IMR-90 (cell line): Measurements from ENCODE around the gene PCGF2.

ENCODE experiments used
- POLR2A ChIP-seq: IDR thresholded peaks from 2 replicates; pipeline ENCODE4 v1.6.1; 2012; ENCODE audit warnings: mild to moderate bottlenecking, low read depth, low read length
- RAD21 ChIP-seq: IDR thresholded peaks from 2 replicates; pipeline ENCODE4 v1.6.1; 2012; ENCODE audit warnings: low read length, improper control_type of control experiment
- RFX5 ChIP-seq: IDR thresholded peaks from 2 replicates; pipeline ENCODE4 v1.8.0; 2012; ENCODE audit warnings: low read depth, mild to moderate bottlenecking, low read length, moderate library complexity
- SMC3 ChIP-seq: fragments of 150-350 bp; IDR thresholded peaks from 2 replicates; pipeline ENCODE4 v1.6.1; 2016; ENCODE audit warnings: low read depth, mild to moderate bottlenecking, antibody characterized with exemption, low read length, moderate library complexity
- TF ChIP-seq, protein P1 (sequence below): conservative IDR thresholded peaks from 2 replicates; pipeline ENCODE4 v1.5.1; 2012; ENCODE audit warnings: mild to moderate bottlenecking, low read depth, low read length, improper control_type of control experiment

DNA sequence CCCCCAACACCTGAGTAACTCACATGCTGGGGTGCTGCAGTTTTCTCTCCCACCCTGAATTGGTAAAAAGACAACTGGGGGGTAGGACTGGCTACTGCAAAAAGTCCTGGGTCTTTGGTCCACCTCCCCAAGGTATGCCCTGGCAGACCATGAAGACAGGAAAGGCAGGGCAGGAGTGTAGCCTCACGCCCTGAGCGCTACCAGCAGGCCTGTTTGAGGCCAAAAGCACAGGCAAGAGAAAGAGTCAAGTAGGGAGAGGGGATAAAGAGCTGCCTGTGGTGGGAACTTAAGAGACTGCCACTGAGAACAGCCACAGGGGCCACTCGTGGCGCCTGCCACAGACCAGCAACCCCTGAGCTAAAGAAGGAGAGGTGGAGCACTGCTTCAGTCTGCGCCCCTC is 18.2 kb upstream of the PCGF2 start:
- TF ChIP-seq RAD21 (no peak), POLR2A (no peak), SMC3 (no peak), RFX5 (no peak)
- TF ChIP-seq, protein P1, sequence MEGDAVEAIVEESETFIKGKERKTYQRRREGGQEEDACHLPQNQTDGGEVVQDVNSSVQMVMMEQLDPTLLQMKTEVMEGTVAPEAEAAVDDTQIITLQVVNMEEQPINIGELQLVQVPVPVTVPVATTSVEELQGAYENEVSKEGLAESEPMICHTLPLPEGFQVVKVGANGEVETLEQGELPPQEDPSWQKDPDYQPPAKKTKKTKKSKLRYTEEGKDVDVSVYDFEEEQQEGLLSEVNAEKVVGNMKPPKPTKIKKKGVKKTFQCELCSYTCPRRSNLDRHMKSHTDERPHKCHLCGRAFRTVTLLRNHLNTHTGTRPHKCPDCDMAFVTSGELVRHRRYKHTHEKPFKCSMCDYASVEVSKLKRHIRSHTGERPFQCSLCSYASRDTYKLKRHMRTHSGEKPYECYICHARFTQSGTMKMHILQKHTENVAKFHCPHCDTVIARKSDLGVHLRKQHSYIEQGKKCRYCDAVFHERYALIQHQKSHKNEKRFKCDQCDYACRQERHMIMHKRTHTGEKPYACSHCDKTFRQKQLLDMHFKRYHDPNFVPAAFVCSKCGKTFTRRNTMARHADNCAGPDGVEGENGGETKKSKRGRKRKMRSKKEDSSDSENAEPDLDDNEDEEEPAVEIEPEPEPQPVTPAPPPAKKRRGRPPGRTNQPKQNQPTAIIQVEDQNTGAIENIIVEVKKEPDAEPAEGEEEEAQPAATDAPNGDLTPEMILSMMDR = no peak
